ENCODE measurements around the gene ZFP62.

ZFP62 gene

DNA sequence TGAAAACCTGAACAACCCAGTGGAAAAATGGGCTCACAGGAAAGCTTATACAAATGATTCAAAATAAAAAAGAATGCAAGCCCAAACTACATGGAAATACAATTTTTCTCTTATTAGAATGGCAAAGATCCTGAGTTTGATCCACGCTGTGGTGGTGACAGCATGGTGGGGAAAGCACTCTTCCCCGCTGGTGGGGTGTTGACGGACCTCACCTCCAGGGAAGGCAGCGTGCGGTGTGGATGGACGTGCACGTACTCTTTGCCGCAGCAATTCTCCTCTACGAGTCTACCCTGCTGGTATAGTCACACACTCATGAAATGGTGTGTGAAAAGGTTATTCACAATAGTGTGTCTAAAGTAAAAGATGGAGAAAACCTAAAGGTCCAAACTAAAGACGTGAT is 5.9 kb upstream of the ZFP62 start:
- DNase-seq: no peak

DNA sequence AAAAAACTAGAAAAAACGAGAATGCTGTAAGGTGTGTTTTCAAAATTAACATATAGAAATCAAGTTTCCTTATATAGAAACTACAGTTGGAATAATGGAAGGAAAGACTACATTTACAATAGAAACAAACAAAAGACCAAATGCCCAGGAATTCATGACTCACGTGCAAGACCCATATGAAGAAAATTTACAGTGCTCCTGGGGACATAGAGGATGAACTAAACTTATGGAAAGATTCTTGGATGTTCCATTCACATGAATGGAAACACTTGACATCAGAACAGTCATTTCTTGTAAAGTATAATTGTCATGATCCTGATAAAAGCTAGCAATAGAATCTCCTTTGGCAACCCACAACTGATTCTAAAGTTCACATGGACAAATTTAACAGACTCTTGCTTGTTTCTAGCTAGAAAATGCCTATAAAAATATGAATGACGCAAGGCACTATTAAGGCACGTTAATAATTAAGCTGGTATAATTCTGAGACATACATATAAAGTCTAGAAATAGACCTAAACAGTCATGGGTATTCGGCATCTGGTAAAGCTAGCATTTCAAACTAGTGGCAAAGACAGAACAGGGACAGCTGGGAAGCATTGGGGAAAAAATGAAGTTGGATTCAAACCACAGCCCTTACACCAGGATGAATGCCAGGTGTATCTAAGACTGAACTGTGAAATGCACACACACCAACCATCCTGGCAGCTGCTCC is 5.1 kb upstream of the ZFP62 start:
- no peak for DNase-seq

- DNase-seq: no peak
Measured at GRCh38 chr5:180862645-180863044, 1.6 kb upstream of the ZFP62 start.

- DNase-seq: peak; percentile 71
Measured at GRCh38 chr5:180860273-180860886, 696 bp downstream of the ZFP62 start.

DNA sequence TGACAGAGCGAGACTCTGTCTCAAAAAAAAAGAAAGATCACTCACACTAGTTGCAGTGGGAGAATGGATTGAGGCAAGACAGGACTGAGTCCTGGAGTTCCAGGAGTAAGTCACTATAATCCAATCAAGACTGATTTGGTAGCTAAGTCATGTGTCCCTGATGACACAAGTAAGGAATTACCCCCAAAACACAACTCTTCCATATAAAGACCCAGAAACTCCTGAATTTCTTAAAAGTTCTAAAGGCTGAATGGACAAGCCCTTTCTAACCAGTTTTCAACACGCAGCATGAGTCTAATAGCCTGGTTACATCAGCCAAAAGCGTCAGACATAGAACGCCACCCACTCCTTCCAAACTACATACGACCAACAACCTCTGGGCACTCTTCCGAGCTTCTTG is 2.5 kb downstream of the ZFP62 start:
- DNase-seq: no peak

DNA sequence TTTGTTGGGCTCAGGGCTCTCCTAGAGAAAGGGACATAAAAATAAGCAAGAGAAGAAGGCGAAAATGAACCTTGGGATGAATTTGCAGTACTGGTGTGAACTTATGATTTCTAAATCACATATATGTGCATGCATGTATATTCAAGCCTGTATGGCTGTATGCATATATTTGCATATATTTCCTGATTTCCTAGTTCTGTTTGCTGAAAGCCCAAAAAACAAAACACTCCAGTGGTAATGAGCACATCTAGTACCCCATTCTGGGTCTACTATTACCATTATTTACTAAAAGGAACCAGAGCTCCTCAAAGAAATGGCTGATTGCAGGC is 7.3 kb downstream of the ZFP62 start:
- DNase-seq: no peak

GRCh38 chr5:180853121-180853847 is 7.8 kb downstream of the ZFP62 start:
- DNase-seq: no peak

- no peak for DNase-seq
Measured at GRCh38 chr5:180852495-180852894, 8.6 kb downstream of the ZFP62 start.

DNA sequence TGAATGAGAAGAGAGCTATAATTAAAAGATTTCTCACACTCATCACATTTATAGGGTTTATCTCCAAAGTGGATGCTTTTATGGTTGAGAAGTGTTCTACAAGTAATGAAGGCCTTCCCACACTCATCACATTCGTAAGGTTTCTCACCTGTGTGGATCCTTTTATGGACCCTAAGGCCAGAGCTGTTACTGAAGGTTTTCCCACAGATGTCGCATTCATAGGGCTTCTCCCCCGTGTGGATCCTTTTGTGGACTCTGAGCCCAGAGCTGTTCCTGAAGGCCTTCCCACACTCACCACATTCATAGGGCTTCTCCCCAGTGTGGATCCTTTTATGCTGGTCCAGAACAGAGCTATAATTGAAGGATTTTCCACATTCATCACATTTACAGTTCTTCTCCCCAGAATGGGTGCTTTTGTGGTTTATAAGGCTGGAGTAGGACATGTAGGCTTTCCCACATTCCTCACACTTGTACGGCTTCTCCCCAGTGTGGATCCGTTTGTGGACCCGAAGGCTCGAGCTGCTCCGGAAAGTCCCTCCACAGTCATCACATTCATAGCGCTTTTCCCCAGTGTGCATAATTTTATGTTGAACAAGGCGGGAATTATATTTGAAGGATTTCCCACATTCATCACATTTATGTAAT is 10.5 kb downstream of the ZFP62 start:
- no peak for DNase-seq

- DNase-seq: no peak
Measured at GRCh38 chr5:180849827-180850226, 11.2 kb downstream of the ZFP62 start.

DNA sequence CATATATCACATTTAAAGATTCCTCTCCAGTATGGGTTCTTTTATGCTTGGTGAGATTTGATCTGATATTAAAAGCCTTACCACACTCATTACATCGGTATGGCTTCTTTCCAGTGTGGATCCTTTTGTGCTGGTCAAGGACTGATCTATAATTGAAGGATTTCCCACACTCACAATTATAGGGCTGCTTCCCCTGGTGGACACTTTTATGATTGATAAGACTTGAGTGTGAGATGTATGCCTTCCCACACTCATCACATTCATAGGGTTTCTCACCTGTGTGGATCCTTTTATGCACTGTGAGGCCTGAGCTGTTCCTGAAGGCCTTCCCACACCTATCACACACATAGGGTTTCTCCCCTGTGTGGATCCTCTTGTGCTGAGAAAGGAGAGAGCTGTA is 12.2 kb downstream of the ZFP62 start:
- no peak for DNase-seq

DNA sequence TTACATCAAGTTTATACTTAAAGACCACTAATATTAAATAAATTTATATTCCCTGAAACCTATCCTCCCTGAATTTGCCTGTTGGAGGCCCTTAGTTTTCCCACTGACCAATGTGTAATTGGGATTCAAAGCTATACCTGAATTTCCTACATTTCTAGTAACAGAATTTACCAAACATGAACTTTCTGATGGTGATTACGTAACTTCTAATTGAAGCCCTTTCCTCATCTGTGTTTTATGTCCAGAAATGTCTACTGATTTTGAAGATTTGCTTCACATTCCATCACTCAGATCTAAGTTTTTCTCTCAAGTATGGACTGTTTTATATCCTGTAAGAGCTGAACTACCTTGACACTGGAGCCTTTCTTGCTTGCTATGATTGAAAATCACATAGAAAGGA is 12.8 kb downstream of the ZFP62 start:
- no peak for DNase-seq

DNA sequence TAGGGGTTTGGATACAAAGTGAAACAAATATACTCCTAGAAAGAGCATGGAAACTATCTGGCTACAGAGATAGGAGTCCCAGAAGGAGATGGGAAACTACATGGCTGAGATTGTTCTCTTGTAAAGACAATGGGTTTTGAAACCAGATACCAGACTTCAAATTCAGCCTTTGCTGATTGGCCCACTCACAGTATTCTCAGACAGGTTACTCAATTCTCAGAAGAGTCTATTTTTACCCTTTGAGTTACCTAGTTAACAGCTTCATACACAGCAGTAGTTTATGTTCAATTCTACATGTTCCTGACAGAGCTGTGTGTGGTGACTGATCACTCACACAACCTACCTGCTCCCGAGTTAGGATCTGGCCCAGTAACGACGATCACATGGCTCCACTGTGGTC is 14.1 kb downstream of the ZFP62 start:
- DNase-seq: no peak

DNA sequence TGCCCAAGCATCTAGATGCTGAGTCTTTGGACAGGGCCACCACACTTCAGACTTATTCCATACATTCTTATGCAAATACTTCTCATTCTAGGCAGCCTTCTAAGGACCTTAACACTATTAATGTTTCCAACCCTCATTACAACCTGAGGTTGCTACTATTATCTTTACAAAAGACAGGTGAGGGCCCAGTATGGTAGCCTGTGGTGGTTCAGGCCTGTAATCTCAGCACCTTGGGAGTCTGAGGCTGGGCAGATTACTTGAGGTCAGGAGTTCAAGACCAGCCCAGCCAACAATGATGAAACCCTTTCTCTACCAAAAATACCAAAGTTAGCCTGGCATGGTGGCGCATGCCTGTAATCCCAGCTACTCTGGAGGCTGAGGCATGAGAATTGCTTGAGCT is 16.2 kb downstream of the ZFP62 start:
- no peak for DNase-seq

GRCh38 chr5:180844432-180844831 is 16.6 kb downstream of the ZFP62 start:
- DNase-seq: no peak

GRCh38 chr5:180839935-180840334 is 21.1 kb downstream of the ZFP62 start:
- no peak for DNase-seq

GRCh38 chr5:180839227-180839626 is 21.8 kb downstream of the ZFP62 start:
- DNase-seq: no peak

- DNase-seq: no peak
Measured at GRCh38 chr5:180837478-180837877, 23.6 kb downstream of the ZFP62 start.

- DNase-seq: peak; percentile 65
Measured at GRCh38 chr5:180832638-180833068, 28.4 kb downstream of the ZFP62 start.

DNA sequence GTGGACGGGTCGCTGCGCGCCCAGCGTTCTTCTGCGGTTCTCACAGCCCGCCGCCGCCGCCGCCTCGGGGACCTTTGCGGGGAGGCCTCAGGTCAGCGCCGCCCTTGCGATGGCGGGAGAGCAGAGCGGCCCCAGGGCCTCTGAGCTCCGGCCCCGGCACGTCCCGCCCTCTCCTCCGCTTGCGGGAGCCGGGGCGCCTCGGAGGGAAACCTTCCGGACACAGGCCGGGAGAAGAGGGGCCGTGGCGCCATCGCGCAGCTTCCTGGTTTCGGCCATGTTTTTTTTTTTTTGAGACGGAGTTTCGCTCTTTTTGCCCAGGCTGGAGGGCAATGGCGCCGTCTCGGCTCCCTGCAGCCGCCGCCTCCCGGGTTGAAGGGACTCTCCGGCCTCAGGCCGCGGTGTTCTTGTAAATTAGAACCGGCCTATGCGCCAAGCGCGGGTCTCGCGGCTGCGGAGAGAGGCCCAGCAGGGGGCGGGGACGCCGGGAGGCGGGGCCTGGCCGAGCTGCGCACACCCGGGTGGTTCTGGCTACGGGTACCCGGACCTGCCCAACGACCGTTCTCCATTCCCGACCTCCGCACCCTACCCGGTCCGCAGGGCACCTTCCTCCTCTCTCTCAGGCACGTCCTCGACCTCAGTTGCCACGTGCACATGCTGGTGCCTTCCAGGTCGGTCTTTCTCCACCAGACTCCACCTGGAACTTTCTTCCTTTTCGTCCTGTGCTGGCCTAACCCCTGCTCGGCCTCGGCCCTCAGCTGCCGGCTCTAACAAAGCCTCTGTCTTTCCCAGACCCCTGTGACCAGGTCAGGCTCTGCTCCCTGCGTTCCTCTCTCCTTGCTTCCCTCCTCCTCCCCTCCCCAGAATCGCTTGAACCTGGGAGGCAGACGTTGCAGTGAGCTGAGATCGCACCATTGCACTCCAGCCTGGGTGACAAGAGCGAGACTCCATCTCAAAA is 29.7 kb downstream of the ZFP62 start:
- peak; percentile 84 for DNase-seq

DNA sequence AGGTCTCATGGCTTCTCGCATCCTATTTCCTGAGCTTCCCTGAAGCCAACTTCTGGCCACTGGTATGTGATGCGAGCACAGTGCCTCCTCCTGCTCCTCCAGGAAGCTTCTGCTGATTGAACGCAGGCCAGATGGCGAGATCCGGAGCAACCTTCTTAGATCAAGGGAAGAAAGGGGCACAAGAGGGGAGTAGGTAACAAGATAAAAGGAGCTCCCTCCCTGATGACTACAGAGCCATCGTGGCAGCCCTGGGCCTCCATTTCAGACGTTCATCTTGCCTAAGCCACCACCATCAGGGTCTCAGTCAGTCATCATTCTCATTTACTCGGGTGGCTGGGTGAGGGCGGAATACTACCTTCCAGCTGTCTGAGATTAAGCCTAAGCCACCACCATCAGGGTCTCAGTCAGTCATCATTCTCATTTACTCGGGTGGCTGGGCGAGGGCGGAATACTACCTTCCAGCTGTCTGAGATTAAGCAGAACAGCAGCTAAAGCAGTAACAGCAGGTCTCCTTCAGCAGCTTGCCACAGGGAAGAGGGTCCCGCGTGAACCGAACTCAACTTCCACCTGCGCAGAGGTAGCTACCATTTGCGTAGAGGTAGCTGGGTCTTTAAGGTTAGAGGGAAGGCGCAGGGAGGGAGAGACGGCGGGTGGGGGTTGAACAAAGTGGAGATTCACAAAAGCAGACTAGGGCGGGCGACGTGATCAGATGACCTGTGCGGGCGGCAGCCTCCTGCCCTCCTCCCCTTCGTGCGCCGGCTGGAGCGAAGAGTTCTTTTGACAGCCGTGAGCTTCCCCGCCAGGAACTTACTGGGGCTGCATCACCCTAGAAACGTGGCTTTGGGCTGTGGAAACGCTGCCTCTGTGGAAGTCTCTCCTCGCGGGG is 30.6 kb downstream of the ZFP62 start:
- peak; percentile 79 for DNase-seq

- DNase-seq: no peak
Measured at GRCh38 chr5:180829726-180830125, 31.4 kb downstream of the ZFP62 start.

Measured in CD4-positive, alpha-beta T cell treated with Interleukin-6 for 4 hours (primary cell).